NCI-H446 treated with DMSO at 0.1 percent for 48 hours (cell line): ENCODE measurements around the gene DRAM1.
"Not testable (repeated sequence)": the region's sequence is repeated elsewhere in the genome, so short reads cannot be mapped to it uniquely, and the experiment has no call there.

ENCODE experiments used
- DNase-seq: peaks from one replicate; lab custom pipeline; 2025; lab: John Stamatoyannopoulos, UW

DRAM1 gene

DNA sequence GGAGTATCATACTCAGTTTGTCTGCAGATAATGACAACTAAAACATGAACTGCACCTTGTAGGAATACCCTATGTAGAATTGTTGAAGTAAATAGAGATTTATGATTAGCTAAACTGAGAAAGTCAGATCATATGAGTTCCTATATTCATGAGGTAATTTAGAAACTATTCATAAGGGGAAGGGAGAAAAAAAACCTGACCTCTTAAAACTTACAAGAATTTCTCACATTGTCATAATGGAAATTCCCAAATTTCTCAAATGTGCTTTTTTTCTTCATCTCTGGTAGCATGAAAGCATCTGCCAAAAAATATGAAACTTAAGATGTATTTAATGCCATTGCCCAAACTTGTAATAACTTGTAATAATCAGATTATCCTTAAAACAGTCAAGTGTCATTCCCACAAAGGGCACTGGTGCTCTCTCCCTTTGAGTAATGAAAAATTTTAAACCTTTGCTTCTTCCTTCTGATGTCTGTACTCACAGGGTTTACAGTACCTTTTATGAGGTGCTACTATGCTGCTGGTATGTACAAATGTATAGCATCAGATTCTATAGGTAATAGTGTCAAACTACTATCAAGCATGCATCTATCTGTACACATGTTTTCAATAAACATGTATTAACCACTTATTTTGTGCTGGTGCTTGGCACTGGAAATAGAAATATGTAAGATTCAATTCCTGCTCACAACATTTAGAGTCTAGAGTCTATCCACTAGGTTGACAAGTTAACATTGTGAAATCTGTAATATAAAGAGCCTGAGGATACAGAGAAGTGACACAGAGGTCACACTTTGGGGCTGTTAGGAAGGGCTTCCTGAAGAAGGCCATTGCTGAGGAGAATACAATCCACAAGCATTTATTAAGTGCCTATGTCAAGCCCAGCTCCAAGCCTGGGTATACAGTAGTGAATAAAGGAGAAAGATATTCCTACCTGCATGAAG, 17.4 kb upstream of the DRAM1 start:
- DNase-seq = no peak

DNA sequence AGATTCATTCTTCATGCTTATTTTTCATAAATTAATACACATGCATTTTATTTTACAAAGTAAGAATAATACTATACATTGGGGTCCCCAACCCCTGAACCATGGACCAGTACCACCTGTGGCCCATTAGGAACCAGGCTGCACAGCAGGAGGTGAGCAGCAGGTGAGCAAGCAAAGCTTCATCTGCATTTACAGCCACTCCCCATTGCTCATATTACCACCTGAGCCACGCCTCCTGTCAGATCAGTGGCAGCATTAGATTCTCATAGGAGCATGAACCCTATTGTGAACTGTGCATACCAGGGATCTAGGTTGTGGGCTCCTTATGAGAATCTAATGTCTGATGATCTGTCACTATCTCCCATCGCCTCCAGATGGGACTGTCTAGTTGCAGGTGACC, 15.7 kb upstream of the DRAM1 start:
- DNase-seq = not testable (repeated sequence)

DNA sequence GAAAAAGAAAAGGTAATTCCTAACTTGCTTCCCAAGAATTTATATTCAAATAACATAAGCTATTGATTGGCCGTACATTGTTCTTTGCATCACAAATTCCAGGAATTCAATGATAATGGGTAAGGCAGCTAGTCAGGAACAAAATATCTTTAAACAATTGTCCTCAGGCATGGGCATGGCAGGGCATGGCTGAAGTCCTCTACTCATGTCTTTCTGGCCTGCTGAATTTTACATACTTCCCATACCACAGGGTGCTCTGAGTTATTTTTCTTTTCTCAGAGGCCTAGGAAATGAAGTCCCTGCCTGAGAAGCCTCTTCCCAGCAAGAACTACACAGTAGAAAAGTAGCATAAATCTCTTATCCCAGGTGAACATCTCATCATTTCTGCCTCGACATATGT, 15.1 kb upstream of the DRAM1 start:
- no peak for DNase-seq

DNA sequence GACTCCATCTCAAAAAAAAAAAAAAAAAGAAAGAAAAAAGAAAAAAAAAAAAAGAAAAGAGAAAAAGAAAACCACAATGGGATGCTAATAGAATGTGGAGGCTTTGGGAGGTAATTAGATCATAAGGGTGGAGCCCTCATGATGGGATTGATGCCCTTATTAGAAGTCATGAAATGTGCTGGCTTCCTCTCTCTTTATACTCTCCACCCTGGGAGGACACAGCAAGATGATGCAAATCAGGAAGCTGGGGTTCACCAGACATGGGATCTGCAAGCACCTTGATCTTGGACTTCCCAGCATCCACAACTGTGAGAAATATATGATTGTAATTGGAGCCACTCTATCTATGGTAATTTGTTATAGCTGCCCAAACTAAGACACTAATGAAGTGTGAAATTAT, 13.4 kb upstream of the DRAM1 start:
- DNase-seq = no peak

DNA sequence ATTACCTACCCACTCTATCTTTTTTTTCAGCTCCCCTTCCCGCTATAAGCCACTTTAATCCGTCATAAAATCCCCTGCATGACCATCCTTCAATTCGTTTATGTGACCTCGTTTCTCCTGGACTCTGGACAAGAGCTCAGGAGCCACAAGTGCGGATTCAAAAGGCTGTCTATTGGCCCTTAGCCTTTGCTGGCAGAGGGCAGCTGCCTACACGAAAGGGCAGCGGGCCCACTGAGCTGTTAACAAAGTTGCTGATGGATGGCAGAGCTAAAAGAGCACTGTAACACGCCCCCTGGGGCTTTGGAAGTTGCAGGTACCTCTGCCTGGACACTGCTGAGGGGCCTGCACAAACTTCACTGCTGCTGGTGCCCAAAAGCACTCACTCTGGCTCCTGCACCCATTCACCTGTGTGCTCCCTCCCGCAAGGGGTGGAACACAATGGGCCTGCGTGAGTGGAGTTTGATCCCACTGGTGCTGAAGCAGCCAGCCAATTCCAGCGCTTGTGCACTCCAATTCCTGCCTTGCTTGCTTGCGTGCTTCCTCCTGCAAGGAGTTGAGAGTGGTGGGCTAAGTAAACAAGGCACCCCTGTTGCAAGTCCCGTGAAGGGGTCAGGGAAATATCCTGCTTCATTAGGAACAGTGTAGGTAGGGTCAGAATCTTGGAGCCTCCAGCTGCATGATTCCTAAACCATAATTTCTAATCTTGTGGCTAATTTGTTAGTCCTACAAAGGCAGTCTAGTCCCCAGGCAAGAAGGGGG, 10.6 kb upstream of the DRAM1 start:
- DNase-seq = no peak

DNA sequence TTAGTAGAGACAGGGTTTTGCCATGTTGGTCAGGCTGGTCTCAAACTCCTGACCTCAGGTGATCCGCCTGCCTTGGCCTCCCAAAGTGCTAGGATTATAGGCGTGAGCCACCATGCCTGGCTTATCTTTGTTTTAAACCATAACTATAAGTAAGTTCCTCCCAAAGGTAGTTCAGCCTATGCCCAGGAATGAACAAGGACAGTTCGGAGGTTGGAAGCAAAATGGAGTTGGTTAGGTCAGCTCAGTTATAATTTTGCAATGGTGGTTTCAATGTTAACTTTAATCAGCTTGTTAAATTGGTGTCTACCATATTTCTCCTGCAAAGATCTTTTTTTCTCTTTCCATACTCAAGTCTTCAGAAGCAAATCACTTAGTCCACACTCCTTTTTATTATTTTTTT, 9.8 kb upstream of the DRAM1 start:
- DNase-seq = not testable (repeated sequence)

DNA sequence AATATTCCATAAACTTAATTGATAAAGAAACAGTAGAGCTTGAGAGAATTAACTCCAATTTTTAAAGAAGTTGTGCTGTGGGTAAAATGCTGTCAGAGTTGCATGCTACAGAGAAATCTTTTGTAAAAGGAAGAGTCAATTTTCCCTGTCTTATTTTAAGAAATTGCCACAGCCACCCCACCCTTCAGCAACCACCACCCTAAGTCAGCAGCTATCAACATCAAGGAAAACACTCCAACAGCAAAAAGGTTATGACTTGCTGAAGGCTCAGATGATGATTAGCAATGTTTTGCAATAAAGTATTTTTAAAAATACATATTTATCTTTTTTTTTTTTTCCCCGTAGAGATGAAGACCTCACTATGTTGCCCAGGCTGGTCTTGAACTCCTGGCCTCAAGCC, 6.5 kb upstream of the DRAM1 start:
- DNase-seq = no peak

DNA sequence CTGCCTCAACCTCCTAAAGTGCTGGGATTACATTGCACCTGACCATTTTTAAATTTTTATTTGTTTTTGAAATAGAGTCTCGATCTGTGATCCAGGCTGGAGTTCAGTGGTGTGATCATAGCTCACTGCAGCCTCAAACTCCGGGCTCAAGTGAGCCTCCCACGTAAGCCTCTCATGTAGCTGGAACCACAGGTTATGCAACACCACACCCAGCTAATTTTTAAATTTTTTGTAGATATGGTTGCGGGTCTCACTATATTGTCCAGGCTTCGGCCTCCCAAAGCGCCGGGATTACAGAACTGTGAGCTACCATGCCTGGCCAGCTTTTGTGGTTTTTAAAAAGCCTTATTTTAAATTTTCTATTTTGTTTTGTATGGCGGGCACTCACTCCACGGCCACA, 2.2 kb upstream of the DRAM1 start:
- no peak for DNase-seq

DNA sequence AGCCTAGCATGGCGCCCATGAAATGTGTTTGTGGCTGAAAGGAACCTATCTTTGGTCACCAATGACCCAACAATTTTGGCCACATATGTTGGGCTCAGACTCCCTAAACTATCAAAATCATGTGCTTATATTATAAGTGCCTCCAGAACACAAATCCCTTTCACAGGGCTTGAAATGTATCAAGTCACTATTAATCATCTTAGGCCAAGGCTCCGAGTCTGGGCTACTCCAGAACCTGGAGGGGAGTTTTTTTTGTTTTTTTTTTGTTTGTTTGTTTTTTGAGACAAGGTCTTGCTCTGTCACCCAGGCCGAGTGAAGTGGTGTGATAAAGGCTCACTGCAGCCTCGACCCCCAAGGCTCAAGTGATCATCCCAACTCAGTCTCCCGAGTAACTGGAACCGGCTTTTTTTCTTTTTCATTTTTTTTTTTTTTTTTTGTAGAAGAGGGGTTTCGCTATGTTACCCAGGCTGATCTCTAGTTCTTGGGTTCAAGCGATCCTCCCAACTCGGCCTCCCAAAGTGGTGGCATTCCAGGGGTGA, 989 bp upstream of the DRAM1 start:
- no peak for DNase-seq

DNA sequence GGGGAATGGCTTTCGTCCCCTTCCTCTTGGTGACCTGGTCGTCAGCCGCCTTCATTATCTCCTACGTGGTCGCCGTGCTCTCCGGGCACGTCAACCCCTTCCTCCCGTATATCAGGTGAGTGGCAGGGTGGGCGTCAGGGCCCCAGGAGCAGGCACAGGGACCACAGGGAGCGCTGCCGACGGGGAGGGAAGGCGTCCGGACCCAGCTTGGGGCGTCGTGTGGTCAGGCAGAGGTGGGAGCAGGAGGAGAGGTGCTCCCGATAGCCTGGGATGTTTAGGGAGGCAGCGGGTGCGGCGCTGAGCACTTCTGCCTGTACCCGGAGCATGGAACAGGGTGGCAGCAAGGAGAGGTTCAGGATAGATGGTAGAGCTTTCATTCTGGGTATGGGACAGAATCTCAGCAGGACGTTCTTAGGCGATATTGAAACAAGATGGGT, 444 bp downstream of the DRAM1 start:
- DNase-seq = no peak

DNA sequence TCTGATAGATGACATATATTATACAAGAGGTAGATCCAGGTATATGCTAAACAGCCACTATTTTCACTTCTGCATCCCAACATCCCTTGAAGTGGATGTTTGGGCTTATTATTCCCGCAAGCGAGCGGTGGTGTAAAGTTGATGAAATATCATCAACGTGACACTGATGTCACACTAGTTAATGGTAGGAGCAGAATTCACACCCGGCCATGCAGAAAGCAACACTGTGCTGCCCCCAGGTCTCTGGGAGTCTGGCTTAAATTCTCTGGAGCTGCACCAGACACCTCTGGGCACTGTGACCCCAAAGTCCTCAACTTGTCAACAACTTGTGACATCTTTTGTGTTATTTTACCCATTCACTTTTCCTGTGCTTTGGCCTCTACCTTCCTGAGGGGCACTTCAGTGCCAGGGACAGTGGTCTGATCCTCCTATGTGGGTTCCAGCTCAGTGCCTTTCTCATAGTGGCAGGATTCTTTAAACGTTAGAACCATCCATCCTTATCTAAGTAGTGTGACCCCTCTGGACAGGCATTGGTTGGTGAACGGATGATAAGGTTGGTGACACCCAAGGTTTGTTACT, 952 bp downstream of the DRAM1 start:
- no peak for DNase-seq

- DNase-seq = no peak
Observed at GRCh38 chr12:101880769-101881168, 3.4 kb downstream of the DRAM1 start.

DNA sequence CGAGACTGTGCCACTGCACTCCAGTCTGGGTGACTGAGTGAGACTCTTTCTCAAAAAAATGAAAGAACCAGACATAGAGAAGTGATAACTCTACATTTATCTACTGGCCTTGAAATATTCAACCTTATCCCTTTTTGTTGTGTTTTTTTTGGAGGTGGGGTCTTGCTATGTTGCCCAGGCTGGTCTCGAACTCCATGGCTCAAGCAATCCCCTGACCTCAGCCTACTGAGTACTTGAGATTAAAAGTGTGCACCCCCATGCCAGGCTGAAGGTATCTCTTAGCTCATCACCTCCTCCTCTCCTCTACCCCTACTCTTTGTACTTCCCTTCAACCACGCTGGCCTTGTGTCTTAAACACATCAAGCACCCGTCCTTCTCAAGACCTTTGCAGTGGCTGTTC, 3.8 kb downstream of the DRAM1 start:
- DNase-seq = no peak

DNA sequence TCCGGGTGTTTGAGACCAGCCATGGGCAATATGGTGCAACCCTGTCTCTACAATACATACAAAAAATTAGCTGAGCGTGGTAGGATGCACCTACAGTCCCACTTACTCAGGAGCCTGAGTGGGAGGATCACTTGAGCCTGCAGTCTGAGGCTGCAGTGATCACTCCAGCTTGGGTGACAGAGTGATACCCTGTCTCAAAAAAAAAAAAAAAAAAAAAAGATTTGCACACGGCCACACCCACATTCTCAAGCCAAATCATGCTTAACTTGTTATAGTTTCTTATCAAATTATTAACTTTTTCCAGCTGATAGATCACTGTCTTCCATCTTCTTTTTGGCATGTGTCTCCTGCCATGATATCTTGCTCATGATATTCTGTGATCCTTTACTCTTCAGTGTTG, 6.8 kb downstream of the DRAM1 start:
- DNase-seq = no peak

GRCh38 chr12:101884781-101885340, 7.5 kb downstream of the DRAM1 start:
- not testable (repeated sequence) for DNase-seq

DNA sequence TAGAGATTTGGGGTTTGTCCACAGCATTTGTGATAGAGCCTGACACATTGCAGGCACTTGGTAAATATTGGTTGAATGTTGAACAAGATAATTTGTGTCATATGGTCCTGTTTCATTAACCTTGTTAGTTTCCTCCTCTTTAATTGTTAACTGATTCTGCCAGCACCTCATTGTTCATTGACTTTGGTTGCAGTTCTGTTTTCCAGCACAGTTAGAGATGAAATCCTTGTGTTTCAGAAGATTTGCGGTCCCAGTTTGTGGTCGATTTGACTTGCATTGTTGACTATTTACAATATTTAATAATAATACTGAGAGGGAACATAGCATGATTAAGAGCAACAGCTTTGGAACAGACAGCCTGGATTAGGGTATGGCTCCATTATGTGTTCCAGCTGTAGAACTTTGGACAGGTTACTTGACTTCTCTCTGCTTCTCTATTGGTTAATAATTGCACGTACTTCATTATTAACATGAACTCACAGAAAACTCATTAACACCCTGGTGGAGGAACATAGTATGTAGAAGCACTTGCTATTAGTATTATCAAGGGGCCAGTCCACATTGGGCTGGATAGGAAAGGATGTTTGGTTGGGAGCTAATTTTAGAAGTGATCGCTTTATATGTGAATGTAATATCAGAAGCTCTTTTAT, 8.7 kb downstream of the DRAM1 start:
- DNase-seq = no peak

DNA sequence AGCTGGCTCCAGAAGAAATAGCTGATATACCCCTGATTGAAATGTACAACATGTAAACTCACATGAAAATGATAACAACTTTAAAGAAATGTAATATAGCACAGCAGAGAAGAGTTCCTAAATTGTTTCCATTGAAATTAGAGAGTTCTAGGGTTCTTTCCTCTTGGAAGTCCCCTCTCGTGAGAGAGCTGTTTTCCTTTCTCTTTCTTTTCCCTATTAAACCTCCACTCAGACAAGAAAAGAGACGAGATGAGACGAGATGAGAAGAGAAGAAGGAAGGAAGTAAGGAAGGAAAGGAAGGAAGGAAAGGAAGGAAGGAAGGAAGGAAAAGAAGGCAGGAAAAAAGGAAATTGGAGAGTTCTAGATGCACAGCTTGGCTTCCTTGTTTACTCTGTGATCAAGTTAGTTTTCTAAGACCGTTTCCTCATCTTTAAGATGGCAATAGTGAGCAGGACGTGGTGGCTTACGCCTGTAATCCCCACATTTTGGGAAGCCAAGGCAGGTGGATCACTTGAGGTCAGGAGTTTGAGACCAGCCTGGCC, 11.9 kb downstream of the DRAM1 start:
- no peak for DNase-seq

DNA sequence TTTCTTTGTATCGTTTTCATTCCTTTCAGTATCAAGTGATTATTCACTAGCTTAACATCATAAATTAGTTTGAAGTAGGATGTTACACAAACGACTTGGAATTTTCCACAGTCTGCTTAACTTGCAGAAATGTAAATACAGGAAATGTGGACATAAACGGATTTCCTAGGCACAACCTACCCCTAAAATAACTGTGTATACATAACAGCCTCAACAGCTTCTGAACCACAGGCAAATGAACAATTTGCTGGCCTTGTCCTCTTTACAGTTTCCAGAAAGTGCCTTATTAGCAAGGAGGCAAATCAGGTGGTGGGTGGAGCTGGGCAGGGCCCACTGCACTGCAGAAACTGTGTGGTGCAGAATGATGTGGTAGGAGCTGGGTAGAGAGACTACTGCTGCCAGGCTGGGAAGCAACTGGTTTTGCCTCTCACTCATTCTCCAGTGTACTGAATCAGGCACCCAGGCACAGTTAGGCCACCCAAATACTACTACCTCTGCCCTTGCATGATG, 14.1 kb downstream of the DRAM1 start:
- DNase-seq = no peak

DNA sequence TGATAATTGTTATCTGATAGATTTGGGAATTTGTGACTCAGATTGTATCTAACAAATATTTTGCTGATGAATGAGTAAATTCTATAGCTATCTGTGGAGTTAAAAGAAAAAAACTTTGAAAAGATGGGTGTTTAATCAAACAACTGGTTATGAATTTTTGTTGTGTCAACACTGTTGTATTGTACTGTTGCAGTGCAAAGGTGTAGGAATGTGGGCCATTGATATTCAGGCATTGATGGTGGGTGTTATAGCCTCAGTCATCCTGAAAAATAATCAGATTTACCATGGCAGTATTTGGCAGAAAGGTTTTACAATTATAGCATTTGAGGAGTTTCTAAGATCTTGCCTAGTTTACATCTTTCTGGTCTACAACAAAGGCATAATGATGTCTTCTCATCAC, 15.4 kb downstream of the DRAM1 start:
- no peak for DNase-seq

- DNase-seq = no peak
Observed at GRCh38 chr12:101901777-101902176, 24.4 kb downstream of the DRAM1 start.

GRCh38 chr12:101902641-101903040, 25.3 kb downstream of the DRAM1 start:
- DNase-seq = no peak
